GM13976 (cell line): Measurements from ENCODE around the gene ZSCAN32.

ENCODE experiments used
- DNase-seq: peaks from one replicate; pipeline ENCODE4 v3.0.0; 2012; ENCODE audit warnings: low spot score
- CTCF ChIP-seq: IDR thresholded peaks from 2 replicates; pipeline ENCODE4 v1.5.1; 2012; ENCODE audit warnings: borderline replicate concordance, mild to moderate bottlenecking; ENCODE audit not compliant: insufficient read depth; ENCODE audit errors: extremely low read depth, missing control alignments, control extremely low read depth
- in situ Hi-C: fragments of 300-500 bp; cut with MboI; formaldehyde crosslinking; loops from one replicate; pipeline ENCODE4 v1.12.0; 2022; ENCODE audit warnings: low sequenced_read_pairs, mixed read lengths, inconsistent platforms; ENCODE audit not compliant: unreplicated experiment

Gene ZSCAN32

GRCh38 chr16:3347586-3347985 lies 53.2 kb downstream of the ZSCAN32 start:
- TF ChIP-seq CTCF = no peak
- in situ Hi-C loops = no loop called here
- DNase-seq = no peak

DNA sequence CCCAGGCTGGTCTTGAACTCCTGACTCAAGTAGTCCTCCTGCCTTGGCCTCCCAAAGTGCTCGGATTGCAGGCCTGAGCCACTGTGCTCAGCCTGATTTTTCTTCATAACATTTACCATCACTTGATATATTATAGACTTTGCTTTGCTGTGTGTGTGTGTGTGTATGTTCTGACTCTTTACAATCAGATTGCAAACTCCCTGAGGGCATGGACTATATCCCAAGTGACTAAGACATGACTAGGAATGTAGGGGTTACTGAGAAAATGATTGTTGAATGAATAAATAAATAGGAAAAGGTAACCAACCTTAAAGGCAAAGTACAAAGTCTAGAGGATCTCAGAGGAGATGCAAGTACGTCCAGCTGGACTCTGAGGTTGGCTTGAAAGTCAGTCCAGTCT lies 54.8 kb downstream of the ZSCAN32 start:
- in situ Hi-C loops = no loop called here
- no peak for TF ChIP-seq CTCF
- DNase-seq = no peak
